T-helper 1 cell (primary cell): ENCODE measurements around the gene PTAFR.

ENCODE experiments used
- DNase-seq, 5 donors: peaks; one replicate each; pipeline ENCODE4 v3.0.0-alpha.2; 2012 to 2020

Gene PTAFR

DNA sequence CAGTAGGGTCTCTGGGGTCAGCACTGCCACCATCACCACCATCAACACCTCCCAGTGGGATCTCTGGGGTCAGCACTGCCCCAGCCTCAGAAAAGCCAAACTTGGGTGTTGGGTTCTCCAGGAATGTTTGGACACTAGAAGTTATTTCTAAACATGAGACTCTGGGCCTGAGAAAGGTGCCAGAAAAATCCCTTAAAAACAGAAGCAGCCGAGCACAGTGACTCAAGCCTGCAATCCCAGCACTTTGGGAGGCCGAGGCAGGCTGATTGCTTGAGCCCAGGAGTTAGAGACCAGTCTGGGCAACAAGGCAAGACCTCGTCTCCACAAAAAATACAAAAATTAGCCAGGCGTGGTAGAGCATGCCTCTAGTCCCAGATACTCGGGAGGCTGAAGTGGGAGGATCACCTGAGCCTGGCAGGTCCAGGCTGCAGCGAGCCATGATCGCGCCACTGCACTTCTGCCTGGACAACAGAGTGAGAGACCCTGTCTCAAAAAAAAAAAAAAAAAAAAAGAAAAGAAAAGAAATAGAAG lies 470 bp downstream of the PTAFR start:
- no peak for DNase-seq

DNA sequence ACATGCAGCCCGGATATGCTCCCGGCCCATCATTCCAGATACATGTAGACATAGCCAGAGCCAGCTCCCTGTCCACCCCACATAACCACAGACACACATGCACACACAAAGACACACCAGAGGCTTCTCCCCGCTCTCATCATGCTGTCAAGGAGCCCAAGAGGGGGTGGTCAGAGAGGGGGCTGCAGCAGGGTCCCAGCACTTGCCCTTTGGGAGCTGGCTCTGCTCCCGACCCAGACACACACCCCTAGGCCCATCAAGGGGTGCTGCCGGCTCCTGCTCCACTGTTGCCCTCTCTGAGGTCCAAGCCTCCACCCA lies 2.6 kb downstream of the PTAFR start:
- DNase-seq, result no peak

DNA sequence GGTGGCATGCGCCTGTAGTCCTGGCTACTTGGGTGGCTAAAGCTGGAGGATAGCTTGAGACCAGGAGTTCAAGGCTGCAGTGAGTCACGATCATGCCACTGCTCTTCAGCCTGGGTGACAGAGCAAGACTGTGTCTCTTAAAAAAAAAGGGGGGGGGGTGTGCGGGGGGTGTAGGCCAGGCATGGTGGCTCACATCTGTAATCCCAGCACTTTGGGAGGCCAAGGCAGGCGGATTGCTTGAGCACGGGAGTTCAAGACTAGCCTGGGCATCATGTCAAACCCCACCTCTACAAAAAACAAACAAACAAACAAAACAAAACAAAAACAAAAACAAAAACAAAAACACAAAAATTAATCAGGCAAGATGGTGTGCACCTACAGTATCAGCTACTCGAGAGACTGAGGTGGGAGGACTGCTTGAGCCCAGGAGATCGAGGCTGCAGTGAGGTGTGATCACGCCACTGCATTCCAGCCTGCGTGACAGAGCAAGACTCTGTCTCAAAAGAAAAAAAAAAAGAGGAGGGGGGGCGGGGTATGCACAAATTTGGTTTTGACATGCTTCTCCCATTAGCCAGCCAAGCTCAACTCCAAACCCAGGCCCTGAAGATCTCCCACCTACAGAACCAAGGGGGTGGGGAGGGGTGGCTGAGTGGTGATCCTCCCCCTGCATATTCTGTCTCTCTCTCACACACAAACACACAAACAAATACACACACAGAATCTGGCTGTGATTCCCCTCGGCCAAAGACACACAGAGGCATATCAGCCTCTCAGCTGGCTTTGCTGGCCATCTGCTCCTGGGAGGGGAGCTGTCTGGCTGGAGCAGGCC lies 3.1 kb downstream of the PTAFR start:
- no peak for DNase-seq

DNA sequence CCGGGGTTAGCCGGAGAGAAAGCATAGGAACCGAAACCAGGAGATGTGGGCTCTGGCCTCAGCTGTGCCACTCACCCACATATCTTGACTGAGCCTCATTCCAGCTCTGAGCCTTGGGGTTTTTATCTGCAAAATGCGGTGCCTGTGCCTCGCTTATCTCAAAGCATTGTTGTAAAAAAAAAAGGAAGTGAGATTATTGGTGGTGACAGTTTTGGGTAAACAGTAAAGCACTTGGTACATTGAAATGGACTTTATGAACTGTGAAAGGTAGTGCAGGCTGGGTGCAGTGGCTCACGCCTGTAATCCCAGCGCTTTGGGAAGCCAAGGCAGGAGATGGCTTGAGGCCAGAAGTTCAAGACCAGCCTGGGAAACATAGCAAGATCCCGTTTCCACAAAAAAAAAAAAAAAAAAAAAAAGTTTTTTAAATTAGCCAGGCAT lies 3.8 kb downstream of the PTAFR start:
- peak in 1 of 5 donors; percentile 68 for DNase-seq

DNA sequence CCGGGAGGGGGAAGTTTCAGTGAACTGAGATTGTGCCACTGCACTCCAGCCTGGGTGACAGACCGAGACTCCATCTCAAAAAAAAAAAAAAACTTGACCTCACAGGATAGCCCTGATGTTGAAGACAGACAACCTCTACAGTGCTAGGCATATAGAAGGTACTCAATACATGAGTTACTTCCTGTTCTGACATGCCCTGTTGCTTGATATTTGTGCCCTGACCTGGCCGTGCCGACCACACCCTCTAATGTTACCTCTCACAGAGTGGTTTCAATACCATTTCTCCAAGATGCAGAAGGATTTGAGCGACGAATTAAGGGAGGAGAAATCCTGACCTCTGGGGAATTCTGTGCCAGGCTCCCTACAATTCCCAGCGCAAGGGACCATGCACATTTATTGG lies 5.2 kb downstream of the PTAFR start:
- no peak for DNase-seq

DNA sequence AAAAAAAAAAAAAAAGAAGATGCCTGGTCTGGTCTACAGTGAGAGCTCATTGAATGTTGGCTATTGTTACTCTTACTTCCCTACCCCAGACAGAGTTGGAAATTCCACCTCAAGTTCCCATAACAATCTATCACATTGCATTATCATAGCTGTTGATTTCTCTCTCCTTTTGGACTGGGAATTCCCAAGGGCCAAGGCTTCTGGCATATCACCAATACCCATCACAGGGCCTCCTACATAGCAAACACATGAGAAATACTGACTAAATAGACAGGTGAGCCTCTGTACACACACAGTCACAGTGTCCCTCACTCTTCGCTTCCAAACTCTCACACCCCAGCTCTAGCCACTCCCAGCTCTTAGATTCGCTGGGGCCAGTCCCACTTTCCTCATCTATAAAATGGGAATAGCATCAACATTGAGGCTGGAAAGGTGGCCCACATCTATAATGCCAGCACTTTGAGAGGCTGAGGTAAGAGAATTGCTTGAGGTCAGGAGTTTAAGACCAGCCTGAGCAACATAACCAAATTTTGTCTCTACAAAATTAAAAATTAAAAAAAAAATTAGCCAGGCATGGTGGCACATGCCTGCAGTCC lies 6.4 kb downstream of the PTAFR start:
- no peak for DNase-seq

DNA sequence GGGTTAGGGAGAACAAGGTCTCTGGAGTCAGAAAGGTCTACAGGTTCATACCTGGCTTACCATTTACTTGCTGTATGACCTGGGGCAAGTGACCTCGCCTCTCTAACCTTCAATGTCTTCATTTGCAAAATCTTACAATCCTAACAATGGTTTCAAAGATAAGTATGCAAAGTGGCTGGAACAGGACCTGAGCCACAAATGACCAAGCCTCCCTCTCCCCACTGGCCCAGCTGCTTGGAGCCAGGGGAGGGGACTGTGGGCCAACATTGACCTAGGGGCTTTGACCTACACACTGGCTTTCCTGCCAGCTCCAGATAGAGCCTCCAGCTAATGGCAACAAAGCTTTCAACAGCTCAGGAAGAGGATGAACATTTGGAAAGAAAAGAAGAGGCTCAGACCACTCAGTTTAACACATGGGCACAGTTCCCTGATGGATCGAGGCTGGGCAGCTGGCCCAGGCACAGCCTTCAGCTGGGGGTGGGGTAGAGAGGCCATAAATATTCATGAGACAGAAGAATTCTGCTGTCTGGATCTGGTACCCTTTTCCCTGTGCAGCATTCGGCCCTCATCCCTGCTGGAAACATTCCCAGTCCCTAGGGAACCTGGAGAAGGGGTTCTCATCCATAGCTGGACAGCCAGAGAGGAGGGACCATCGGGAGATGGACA lies 12.9 kb downstream of the PTAFR start:
- DNase-seq, result no peak

DNA sequence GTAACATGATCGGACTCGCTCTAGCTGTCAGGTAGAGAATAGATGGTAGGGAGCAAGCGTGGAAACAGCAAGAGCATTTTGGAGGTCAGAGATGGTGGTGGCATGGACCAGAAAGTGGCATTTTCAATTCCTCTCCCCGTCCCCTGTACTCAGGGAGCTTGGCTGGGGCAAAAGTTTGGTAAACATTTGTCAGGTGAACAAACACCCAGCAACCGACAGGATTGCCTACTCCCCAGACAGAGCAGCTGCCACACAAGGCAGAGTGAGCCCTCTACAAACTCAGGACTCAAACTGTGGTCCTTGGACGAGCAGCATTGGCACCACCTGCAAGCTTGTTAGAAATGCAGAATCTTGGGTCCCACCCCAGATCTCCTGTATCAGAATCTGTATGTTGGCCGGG lies 14.3 kb downstream of the PTAFR start:
- no peak for DNase-seq

DNA sequence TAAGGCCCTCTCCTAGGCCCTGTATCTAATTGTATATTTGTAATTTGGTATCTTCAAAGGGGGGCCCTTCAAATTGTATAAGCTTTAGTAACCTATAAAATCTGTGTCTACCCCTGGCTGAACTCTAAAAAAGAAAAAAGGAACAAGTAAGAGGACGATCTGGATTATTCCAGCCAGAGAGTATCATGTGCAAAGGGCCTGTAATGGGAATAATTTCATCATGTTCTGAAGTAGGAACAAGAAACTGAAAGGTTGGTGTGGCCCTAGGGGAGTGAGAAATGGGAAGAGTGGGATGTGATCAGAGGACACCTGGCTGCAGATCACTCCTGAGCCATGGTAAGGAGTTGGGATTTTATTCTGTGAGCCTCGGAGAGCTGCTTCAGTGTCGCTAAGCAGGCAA lies 14.7 kb downstream of the PTAFR start:
- no peak for DNase-seq

DNA sequence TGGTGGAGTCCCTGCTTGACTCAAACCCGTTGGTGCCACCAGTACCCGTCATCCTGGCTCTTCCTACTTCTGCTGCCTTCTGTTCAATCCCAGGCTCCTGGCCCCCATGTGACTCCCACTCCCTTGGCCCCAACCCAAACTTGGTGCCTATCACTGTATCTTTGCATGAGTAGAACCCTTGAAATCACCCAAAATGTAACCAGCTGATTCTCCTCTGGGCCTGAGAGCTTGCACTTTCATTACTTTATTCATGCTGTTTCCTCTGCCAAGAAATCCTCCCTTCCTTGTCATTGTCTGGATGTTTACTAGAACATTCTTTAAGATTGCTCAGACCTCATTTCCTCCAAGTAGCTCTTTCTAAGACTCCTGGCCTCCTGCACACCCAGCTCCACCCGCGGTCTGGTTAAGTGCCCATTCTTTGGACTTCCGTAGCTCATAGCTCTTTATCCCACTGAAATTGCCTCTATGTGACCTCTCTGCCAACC lies 15.7 kb downstream of the PTAFR start:
- DNase-seq, result no peak

DNA sequence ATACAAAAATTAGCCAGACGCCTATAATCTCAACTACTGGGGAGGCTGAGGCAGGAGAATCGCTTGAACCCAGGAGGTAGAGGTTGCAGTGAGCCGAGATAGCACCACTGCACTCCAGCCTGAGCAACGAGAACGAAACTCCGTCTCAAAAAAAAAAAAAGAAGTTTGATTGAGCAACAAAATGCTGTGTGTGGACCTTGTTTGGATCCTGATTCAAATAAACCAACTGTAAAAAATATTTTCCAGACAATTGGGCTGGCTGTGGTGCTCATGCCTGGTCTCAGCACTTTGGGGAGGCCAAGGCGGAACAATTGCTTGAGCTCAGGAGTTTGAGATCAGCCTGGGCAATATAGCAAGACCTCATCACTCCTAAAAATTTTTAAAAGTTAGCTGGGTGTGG lies 16.8 kb downstream of the PTAFR start:
- no peak for DNase-seq

DNA sequence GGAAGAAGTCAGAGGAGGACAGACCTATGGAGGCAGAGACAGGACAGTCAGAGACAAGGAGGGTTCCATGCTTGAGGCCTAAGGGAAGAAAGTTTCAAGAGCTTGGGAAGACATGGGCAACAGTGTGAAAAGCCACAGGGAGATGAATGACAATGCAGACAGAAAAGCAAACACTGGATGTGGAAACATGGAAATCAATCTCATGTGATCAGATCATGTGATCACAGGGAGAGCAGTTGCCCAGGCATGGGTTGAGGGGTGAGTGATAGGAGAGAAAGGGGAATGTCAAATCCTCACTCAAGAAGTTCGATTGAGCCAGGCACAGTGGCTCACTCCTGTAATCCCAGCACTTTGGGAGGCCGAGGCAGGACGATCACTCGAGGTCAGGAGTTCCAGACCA lies 17.2 kb downstream of the PTAFR start:
- no peak for DNase-seq

DNA sequence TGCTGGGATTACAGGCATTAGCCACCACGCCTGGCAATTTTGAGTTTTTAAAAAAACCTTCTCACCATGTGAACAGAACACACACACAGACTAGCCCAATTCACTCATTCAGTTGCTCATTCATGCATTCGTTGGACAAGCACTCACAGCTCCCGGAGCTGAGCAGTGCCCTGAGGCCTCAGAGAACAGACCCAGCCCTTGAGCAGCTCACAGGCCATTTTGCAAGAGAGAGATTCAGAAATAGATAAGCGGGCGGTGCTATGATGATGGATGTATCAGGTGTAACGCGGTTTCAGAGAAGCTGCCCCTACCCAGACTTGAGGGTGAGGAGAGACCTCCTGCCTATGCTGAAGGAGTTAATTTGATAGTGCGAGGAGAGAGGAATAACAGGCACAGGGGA lies 18.6 kb downstream of the PTAFR start:
- DNase-seq, result no peak

DNA sequence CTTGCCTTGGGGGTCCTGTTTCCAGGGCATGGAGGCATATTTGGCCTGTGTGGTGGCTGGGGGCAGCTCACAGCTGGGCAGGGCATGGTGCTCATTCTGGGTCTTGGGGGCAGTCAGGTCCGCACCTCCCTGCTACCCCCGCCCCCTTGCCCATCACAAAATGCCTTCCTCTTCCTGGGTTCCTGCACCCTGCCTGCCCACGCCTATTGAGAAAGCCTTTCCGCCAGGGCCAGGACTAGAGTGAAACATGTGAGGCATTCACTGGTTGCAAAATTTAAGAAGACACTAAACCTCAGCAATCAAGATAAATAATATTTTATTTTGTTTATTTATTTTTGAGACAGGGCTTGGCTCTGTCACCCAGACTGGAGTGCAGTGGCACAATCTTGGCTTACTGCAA lies 19.7 kb downstream of the PTAFR start:
- DNase-seq, result no peak

DNA sequence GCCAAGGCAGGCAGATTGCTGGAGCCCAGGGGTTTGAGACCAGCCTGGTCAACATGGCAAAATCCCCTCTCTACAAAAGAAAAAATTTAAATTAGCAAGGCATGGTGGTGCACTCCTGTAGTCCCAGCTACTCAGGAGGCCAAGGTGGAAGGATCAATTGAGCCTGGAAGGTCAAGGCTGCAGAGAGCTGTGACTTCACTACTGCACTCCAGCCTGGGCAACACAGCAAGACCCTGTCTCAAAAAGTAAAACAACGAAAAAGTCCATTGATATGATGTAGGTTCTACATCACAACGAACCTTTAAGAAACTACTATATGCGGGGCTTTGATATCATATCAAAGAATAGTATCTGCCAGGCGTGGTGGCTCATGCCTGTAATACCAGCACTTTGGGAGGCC lies 20.9 kb downstream of the PTAFR start:
- no peak for DNase-seq

DNA sequence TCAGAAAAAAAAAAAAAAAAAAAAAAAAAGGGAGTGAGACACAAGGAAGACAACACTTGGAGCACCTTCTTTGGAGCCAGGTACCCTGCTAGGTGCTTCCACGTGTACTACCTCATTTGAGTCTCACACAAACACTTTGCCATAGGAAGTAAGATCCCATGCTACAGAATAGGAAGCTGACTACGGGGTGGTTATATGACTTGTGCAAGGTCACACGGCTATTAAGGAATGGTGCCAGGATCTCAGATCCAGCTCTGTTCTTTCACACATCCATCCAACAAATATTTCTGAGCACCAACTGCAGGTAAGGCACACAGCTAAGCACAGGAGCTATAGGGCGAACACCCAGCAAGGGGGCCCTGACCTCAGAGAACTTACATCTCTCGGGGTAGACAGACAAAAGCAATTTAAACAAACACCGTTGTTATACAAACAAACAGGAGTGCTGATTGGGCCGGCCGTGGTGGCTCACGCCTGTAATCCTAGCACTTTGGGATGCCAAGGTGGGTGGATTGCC lies 22.4 kb downstream of the PTAFR start:
- no peak for DNase-seq

DNA sequence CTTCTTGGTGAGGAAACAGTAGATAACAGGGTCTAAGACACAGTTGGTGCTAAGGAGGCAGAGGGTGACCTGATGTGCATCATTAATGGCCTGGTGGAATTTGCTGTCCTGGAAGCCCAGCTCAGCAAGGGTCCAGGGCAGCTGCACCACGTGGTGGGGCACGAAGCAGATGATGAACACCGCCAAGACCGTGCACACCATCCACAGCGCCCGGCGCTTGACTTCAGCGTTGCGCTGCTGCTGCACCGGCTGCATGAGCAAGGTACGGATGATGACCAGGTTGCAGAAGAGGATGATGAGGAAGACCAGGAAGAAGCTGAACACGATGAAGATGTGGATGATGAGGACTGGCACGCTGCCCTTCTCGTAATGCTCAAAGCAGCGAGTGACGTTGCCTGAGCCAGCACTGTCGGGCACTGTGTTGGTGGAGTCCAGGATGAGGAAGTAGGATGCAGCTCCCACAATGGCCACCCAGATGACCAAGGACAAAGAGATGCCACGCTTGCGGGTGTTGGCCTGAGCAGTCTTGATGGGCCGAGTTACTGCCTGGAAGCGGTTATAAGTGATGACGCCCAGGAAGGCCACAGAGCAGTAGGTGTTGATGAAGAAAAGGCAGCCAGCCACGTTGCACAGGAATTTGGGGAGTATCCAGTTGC lies 26.2 kb downstream of the PTAFR start:
- DNase-seq, result no peak

DNA sequence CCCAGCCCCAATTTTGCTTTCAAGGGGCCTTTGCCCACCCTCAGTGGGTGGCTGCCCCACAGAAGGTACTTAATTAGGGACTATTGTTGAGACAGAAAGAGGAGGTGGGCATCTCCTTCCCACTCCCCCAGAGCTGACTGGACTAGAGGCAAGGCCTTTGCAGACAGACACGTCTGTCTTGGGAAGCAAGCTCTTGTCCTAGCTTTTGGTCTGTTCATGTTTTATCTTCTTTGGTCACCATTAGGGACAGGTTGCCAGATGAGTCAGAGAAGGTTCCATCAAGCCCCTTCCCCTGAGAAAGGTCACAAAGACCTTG lies 27.7 kb downstream of the PTAFR start:
- no peak for DNase-seq

DNA sequence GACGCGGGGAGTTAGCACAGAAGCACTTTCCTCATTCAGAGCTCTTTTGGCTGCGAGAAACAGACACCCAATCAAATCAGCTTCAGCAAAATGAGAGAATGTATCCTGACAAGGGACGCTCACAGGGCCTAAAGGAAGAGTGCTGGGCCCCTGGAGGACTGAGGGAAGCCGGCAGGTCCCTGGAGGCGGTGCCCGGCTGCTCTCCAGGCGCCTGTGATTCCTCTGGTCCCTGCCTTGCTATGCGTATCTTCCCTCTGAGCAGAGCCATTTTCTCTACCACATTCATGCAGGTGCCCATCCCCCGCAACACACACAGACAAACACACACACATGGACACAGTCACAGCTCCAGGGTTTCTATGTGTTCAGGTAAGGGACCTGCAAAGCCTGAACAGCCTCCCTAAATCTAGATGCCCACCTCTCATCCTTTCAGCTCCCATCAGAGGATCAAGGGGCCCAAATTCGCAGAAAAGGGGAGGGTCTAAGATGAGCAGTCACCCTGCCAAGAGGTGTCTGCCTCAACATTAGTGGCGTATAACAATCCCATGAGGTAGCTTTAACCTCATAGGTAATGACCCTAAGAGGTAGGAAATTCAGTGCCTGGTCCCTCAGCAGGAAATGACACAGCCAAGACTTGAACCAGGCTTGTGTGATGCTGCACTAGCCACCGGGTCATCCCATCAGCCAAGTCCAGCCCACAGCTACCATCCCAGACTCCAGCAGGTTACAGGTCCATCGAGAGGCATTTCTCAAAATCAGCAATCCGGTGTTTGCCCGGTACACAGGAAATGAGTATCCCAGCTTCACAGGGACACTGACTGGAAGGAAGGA lies 29.0 kb downstream of the PTAFR start:
- no peak for DNase-seq

DNA sequence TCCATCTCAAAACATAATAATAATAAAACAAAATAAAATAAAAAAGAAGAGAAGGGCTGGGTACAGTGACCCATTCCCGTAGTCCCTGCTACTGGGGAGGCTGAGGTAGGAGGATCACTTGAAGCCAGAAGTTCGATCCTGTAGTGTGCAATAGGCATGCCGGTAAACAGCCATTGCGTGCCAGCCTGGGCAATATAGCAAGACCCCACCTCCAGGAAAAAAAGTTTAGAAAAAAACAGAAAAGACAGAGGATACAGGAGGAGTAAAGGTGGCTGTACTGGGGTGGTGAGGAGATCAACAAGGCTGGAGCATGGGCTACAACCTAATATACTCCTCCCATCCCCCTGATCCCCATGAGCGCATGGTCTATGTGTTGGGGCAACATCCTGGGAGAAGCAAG lies 30.8 kb downstream of the PTAFR start:
- no peak for DNase-seq

DNA sequence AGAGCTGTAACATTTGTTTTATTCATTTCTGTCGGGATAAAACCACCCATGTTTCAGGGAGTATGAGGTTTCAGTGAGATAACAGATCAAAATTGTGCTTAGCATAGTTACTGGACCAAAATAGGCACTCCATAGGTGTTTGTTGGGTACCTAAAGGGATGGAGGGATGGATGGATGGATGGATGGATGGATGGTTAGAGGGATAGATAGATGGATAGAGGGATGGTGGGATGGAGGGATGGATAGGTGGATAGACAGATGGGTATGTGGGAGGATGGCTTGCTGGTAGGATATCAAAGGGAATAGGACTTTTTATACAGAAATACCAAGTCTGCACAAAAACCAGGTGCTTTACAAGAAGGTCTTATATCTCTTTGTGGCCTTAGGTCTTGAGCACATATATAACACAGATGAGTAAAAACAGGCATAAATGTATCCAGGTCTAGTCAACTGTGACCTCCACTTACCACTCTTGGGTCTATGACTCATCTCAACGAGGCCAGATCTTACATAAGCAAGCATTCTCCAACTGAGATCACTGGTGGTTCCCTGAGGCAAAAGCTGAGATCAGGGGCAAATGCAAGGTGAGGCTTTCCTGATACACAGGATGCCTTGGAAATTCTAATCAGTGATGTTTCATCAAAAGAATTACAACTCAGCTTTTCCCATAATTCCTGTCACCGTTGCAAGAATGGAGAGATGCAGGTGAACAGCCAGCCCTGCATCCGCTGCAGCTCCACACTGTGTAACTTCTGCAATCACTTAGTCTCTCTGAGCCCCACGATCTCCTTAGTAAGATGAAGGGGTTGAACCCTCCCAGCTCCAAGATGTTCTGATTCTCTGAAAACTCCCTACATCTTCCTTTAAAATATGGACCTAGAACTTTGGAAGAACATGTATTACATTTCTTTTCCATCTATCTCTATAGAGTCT lies 32.0 kb downstream of the PTAFR start:
- DNase-seq, result peak in 1 of 5 donors; percentile 81
